IgD-negative memory B cell (primary cell): Measurements from ENCODE around the gene HPGDS. TPM values are rescaled to one million over a fixed set of nuclear protein-coding genes. Genes with fewer than 3 reads are reported as not detected.

Experiments
- H3K27ac Mint-ChIP-seq, 3 donors: one replicate each; pipeline ENCODE4 v1.8.0; 2020 to 2022; ENCODE audit warnings: mild to moderate bottlenecking in 3 of 3, mixed read lengths in 3 of 3, moderate library complexity in 1 of 3
- H3K27me3 Mint-ChIP-seq: one replicate; pipeline ENCODE4 v1.8.0; 2021; ENCODE audit warnings: mixed read lengths
- H3K36me3 Mint-ChIP-seq: one replicate; pipeline ENCODE4 v1.8.0; 2020; ENCODE audit warnings: mild to moderate bottlenecking, mixed read lengths
- H3K4me1 Mint-ChIP-seq, 3 donors: one replicate each; pipeline ENCODE4 v1.8.0; 2020 to 2022; ENCODE audit warnings: mixed read lengths in 3 of 3, mild to moderate bottlenecking in 1 of 3
- H3K4me3 Mint-ChIP-seq, 4 donors: one replicate each; pipeline ENCODE4 v1.8.0; 2020 to 2022; ENCODE audit warnings: mild to moderate bottlenecking in 4 of 4, mixed read lengths in 4 of 4, moderate library complexity in 3 of 4
- H3K9me3 Mint-ChIP-seq, 3 donors: one replicate each; pipeline ENCODE4 v1.8.0; 2020 to 2021; ENCODE audit warnings: mixed read lengths in 3 of 3, mild to moderate bottlenecking in 1 of 3
- polyA plus RNA-seq: library from polyadenylated mRNA; unstranded; fragments of 300-500 nt; fragmentation: Illumina TruSeq; gene quantifications from one replicate; pipeline ENCODE4 v1.2.3, GENCODE V29; 2021

Gene HPGDS
- polyA plus RNA-seq, 1 donor from 2014 or later, result not detected

DNA sequence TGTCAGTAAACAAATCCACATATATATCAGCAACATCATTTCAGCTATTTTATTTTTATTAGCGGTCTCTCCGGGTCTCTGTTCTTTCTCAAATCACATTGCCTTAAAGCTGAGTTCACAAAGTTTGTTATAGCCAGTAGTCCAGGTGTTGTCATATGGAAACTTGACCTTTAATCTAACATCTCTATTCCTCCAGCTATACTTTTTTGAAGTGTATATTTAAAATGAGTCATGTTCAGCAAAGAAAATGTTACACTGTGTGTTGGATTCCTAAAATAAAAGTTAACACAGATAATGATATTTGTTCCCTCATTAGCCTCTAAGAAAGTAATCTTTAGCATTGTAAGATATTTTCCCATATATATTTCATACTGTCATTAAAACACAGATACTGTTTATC is 71.4 kb downstream of the HPGDS start:
- H3K9me3 Mint-ChIP-seq, result no peaks in the 10 kb centered on the region
- H3K4me1 Mint-ChIP-seq, result no peaks in the 10 kb centered on the region
- H3K27me3 Mint-ChIP-seq, result no peaks in the 10 kb centered on the region
- H3K27ac Mint-ChIP-seq, result no peak overlapping the region
- H3K36me3 Mint-ChIP-seq, result peaks cover 2% of the 10 kb centered on the region
- H3K4me3 Mint-ChIP-seq, result no peak overlapping the region

DNA sequence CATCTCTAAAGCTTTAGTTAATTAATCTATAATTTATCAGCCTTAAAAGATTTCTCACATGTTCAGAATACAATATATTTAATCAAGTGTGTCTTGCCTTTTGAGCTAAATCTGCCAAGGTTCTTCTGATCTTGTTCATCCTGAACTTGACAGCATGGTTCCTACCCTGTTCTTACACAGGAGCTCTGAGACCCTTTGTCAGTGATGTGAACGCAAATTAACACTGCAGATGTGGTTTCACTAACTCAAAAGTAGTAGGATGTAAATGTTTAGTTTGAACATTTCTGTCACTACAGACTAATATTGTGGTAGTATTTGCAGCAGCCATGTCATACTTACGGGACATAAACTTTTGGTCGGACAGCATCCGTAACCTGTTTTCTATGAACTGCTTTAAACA is 75.6 kb downstream of the HPGDS start:
- H3K36me3 Mint-ChIP-seq, result peaks cover 4% of the 10 kb centered on the region
- H3K27me3 Mint-ChIP-seq, result no peaks in the 10 kb centered on the region
- H3K4me1 Mint-ChIP-seq, result no peaks in the 10 kb centered on the region
- no peak overlapping the region for H3K27ac Mint-ChIP-seq
- H3K4me3 Mint-ChIP-seq, result no peak overlapping the region
- H3K9me3 Mint-ChIP-seq, result no peaks in the 10 kb centered on the region

DNA sequence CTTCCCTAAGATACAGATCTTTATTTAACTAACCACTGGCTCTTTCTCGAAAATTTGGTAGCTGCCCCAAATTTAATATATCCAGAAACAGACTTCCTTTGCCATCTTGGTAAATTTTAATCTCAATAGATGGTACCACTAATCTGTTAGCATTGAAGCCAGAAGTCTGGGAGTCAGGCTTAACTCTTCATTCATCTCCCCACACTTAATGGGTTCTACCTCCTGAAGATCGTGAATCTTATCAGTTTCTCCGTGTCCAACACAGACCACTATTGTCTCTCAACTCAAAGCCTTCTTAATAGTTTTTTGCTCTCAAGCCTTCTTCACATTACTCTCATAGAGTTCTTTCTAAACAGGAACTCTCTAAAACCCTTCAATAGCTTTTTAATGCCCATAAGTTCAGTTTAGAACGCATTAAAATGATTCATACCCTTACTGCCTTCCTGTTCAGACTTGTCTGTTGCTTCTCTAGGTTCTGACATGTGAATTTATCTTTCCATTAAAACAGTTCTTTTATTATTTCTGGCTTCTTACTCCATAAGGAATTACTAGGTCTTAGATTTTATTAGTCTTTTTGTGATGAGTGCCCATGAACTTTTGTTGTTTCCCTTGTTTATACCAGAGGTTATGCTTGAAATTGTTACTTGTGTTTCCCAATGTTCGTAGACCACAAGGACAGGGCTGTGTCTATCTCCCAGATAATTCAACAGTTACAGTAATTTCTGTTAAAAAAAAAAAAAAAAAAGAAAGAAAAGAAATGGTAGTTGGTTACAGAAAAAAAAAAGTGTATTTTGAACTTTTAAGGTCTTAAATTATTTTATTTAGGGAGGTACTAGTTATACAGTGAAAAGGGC is 80.2 kb downstream of the HPGDS start:
- no peak overlapping the region for H3K4me3 Mint-ChIP-seq
- H3K27ac Mint-ChIP-seq, result peak overlapping the region in 1 of 3 donors; percentile 92
- H3K9me3 Mint-ChIP-seq, result no peaks in the 10 kb centered on the region
- peaks cover 5% of the 10 kb centered on the region for H3K36me3 Mint-ChIP-seq
- no peaks in the 10 kb centered on the region for H3K4me1 Mint-ChIP-seq
- no peaks in the 10 kb centered on the region for H3K27me3 Mint-ChIP-seq

DNA sequence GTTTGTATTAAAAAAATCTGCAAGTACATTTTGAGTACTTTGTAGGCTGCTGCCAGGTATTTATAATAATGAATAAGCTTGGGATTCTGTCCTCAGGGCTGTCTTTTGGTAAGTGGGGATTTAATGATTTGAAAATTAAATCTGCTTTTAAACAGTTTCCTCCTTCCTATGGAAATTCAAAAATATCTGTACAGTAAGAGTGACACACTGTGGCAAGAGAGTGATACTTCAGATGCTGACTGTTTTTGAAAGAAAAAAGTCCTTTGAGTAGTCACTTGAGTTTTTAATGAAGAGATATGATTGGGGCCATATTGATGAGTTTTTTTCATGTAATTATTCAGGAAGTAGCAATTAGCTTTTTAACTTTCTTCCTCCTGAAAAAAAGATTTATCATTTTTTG is 85.8 kb downstream of the HPGDS start:
- H3K9me3 Mint-ChIP-seq, result no peaks in the 10 kb centered on the region
- H3K27ac Mint-ChIP-seq, result no peak overlapping the region
- H3K36me3 Mint-ChIP-seq, result peaks cover 2% of the 10 kb centered on the region
- no peaks in the 10 kb centered on the region for H3K27me3 Mint-ChIP-seq
- H3K4me3 Mint-ChIP-seq, result no peak overlapping the region
- peaks cover 0 to 5% (median 2%) of the 10 kb centered on the region in 3 donors for H3K4me1 Mint-ChIP-seq

DNA sequence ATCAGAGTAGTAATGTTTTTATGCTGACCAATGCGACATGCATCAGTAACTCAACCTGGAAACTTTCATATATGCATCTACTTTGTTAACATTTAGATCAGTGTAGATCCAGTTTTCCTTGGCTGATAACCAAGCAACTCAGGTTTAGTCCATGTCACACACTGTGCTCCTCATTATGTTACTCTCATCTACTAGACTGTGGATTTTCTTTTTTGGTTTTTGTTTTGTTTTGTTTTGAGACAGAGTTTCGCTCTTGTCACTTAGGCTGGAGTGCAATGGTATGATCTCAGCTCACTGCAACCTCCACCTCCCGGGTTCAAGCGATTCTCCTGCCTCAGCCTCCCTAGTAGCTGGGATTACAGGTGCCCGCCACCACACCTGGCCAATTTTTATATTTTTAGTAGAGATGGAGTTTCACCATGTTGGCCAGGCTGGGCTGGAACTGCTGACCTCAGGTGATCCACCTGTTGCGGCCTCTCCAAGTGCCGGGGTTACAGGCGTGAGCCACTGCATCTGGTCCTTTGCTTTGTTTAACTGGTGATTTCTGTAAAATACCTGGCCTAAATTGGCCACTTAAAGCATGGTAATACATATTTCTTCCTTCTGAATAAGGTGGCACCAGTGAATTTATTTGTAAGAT is 86.4 kb downstream of the HPGDS start:
- Mint-ChIP-seq H3K4me3 (no peak overlapping the region), H3K36me3 (peaks cover 2% of the 10 kb centered on the region), H3K27me3 (no peaks in the 10 kb centered on the region), H3K27ac (no peak overlapping the region), H3K4me1 (peaks cover 0 to 5% (median 2%) of the 10 kb centered on the region in 3 donors), H3K9me3 (no peaks in the 10 kb centered on the region)

DNA sequence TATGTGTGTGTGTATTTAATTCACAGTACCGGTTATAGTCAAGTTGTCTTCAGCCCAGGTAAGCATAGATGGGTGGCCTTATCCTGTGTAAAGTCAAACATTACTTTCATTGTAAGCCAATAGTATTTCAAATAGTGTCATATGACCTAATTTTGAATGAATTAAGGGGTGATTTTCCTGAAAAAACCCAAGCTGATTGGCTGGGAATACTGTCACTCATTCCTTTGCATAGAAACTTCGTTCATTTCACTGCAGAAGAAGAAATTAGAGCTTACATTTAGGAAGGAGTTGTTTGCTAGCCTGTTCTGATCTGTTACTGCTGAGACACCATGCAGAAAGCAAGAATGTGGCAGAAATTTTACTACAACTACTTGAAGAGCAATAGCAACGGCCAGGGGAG is 89.6 kb downstream of the HPGDS start:
- no peak overlapping the region for H3K4me3 Mint-ChIP-seq
- peaks cover 4% of the 10 kb centered on the region for H3K36me3 Mint-ChIP-seq
- H3K27ac Mint-ChIP-seq, result no peak overlapping the region
- no peaks in the 10 kb centered on the region for H3K27me3 Mint-ChIP-seq
- peaks cover 1 to 5% (median 2%) of the 10 kb centered on the region in 3 donors for H3K4me1 Mint-ChIP-seq
- H3K9me3 Mint-ChIP-seq, result no peaks in the 10 kb centered on the region

DNA sequence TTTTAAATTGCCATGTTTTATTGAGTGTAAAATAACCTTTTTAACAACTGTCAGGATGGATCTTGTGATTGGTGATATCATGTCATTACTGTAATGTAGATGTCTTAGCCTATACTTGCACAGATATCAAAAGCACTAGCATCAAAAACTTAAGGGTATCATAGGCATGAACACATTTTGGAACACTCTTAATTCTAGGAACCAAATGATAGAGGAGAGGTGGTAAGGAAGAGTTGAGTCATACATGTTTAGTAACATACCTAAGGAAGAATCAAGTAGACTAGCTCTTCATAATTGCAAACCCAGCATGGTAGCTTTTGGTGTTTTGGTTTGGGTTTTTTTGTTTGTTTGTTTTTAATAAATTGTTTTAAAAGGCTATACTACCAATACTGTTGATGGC is 91.5 kb downstream of the HPGDS start:
- no peaks in the 10 kb centered on the region for H3K9me3 Mint-ChIP-seq
- no peaks in the 10 kb centered on the region for H3K27me3 Mint-ChIP-seq
- no peak overlapping the region for H3K4me3 Mint-ChIP-seq
- H3K4me1 Mint-ChIP-seq, result peaks cover 0 to 1% (median 0%) of the 10 kb centered on the region in 3 donors
- H3K27ac Mint-ChIP-seq, result no peak overlapping the region
- H3K36me3 Mint-ChIP-seq, result peaks cover 2% of the 10 kb centered on the region

Other genes starting within 250 kb of the HPGDS start
- 10.2 TPM for gene SMARCAD1, start 135.0 kb downstream of the HPGDS start, polyA plus RNA-seq
- 37.0 TPM for gene PDLIM5, start 109.1 kb upstream of the HPGDS start, polyA plus RNA-seq